ENCODE results near the gene SPATS2L.
A peak's percentile ranks its signal among the peaks of the same experiment; 100 is the strongest.

The SPATS2L gene

DNA sequence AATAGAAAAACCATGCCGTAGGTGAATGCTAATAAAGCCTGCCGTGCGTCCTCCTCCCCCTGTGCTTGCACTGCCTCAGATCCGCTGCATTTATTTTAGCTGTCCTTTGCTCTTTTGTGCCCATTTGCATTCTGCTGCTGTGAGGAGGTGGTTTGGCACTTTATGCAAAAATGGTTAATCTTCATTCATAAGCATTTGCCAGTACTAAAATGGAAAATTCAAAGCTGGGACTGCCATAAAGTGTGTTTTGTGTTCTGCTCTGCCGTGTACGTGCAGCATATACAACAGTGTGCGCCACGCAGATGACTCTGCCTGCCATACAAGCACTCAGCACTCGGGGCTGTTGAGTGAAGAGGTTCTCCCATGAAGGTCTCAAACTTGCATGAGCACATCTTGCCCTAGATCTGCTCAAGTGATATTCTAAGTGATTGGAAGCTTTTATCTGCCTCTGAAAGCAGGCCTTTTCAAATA lies 73.6 kb downstream of the SPATS2L start:
- Histone ChIP-seq H3K9ac (ENCODE audit: low read length in 5 of 5) (no peak overlapping the region), H3K27me3 (ENCODE audit: control insufficient read depth in 5 of 5, insufficient read depth in 4 of 5, low read length in 5 of 5) (no peaks in the 10 kb centered on the region), H3K4me3 (ENCODE audit: low read depth in 1 of 5, low read length in 5 of 5) (no peak overlapping the region), H3K27ac (ENCODE audit: low read depth, low read length) (no peak overlapping the region), H3K36me3 (ENCODE audit: control insufficient read depth in 5 of 5, insufficient read depth in 5 of 5, low read length in 5 of 5) (no peaks in the 10 kb centered on the region), H3K9me3 (ENCODE audit: control insufficient read depth in 5 of 5, low read length in 5 of 5) (no peaks in the 10 kb centered on the region), H3K4me1 (ENCODE audit: control insufficient read depth in 5 of 5, insufficient read depth in 5 of 5, low read length in 5 of 5) (peaks cover 0 to 43% (median 6%) of the 10 kb centered on the region in 5 donors)

GRCh38 chr2:200380833-200381542 lies 74.5 kb downstream of the SPATS2L start:
- Histone ChIP-seq H3K9ac (ENCODE audit: low read length in 5 of 5) (no peak overlapping the region), H3K27ac (ENCODE audit: low read depth, low read length) (no peak overlapping the region), H3K27me3 (ENCODE audit: control insufficient read depth in 5 of 5, insufficient read depth in 4 of 5, low read length in 5 of 5) (no peaks in the 10 kb centered on the region), H3K4me1 (ENCODE audit: control insufficient read depth in 5 of 5, insufficient read depth in 5 of 5, low read length in 5 of 5) (peaks cover 0 to 43% (median 6%) of the 10 kb centered on the region in 5 donors), H3K4me3 (ENCODE audit: low read depth in 1 of 5, low read length in 5 of 5) (no peak overlapping the region), H3K36me3 (ENCODE audit: control insufficient read depth in 5 of 5, insufficient read depth in 5 of 5, low read length in 5 of 5) (no peaks in the 10 kb centered on the region), H3K9me3 (ENCODE audit: control insufficient read depth in 5 of 5, low read length in 5 of 5) (no peaks in the 10 kb centered on the region)

DNA sequence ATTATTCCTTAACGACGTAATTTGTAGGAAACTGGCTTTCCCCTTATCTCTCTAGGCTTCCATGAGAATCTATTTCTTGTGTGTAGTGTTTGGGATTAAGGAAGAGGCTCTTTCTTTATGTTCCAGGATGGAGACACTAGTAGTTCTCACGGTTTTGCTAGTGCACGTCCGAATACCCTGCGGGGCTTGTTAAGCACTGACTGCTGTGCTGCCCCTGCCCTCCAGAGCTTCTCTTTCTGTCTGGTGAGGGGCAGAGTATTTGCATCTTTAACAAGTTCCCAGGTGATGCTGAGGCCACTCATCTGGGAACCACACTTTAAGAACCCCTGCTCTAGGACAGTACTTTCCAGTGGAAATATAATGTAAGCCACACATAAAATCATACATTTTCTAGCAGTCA lies 76.4 kb downstream of the SPATS2L start:
- Histone ChIP-seq H3K4me1 (ENCODE audit: control insufficient read depth in 5 of 5, insufficient read depth in 5 of 5, low read length in 5 of 5) (peaks cover 0 to 31% (median 6%) of the 10 kb centered on the region in 5 donors), H3K36me3 (ENCODE audit: control insufficient read depth in 5 of 5, insufficient read depth in 5 of 5, low read length in 5 of 5) (no peaks in the 10 kb centered on the region), H3K9me3 (ENCODE audit: control insufficient read depth in 5 of 5, low read length in 5 of 5) (no peaks in the 10 kb centered on the region), H3K27ac (ENCODE audit: low read depth, low read length) (no peak overlapping the region), H3K9ac (ENCODE audit: low read length in 5 of 5) (no peak overlapping the region), H3K4me3 (ENCODE audit: low read depth in 1 of 5, low read length in 5 of 5) (no peak overlapping the region), H3K27me3 (ENCODE audit: control insufficient read depth in 5 of 5, insufficient read depth in 4 of 5, low read length in 5 of 5) (no peaks in the 10 kb centered on the region)

GRCh38 chr2:200383380-200384110 lies 77.1 kb downstream of the SPATS2L start:
- Histone ChIP-seq H3K9ac (ENCODE audit: low read length in 5 of 5) (peak overlapping the region in 2 of 5 donors; percentile 33 to 39), H3K27me3 (ENCODE audit: control insufficient read depth in 5 of 5, insufficient read depth in 4 of 5, low read length in 5 of 5) (no peaks in the 10 kb centered on the region), H3K27ac (ENCODE audit: low read depth, low read length) (peak overlapping the region; percentile 13), H3K36me3 (ENCODE audit: control insufficient read depth in 5 of 5, insufficient read depth in 5 of 5, low read length in 5 of 5) (no peaks in the 10 kb centered on the region), H3K4me1 (ENCODE audit: control insufficient read depth in 5 of 5, insufficient read depth in 5 of 5, low read length in 5 of 5) (peaks cover 0 to 25% (median 6%) of the 10 kb centered on the region in 5 donors), H3K4me3 (ENCODE audit: low read depth in 1 of 5, low read length in 5 of 5) (peak overlapping the region in 3 of 5 donors; percentile 40 to 42 (median 41)), H3K9me3 (ENCODE audit: control insufficient read depth in 5 of 5, low read length in 5 of 5) (no peaks in the 10 kb centered on the region)

DNA sequence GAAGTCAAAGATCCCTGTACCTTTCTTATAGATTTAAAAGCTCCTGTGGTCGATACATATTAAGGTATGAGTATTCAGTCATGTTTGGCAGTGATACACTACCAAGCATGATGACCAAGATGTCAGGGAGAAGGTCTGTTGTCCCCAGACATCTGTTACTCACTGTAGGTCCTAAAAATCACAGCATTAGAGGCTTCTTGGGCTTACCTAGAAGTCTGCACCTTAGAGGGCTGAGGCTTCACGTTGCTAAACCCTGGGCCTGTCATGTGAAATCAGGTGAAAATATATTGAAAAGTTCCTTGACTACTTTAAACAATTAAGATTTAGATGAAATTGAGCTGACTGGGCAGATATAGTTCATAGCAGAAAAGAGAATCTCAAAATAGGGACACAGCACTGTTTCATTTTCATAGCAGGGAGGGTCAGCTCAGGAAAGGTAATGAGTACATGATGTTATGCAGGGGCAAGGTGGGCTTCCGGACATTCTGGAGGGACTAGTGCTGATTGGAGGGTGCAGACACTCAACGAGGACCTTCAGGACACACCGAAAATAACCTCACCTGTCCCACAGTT lies 78.7 kb downstream of the SPATS2L start:
- peaks cover 4 to 12% (median 12%) of the 10 kb centered on the region in 5 donors for H3K36me3 ChIP-seq (ENCODE audit: control insufficient read depth in 5 of 5, insufficient read depth in 5 of 5, low read length in 5 of 5)
- no peak overlapping the region for H3K4me3 ChIP-seq (ENCODE audit: low read depth in 1 of 5, low read length in 5 of 5)
- H3K4me1 ChIP-seq (ENCODE audit: control insufficient read depth in 5 of 5, insufficient read depth in 5 of 5, low read length in 5 of 5): peaks cover 0 to 11% (median 4%) of the 10 kb centered on the region in 5 donors
- H3K9me3 ChIP-seq (ENCODE audit: control insufficient read depth in 5 of 5, low read length in 5 of 5): no peaks in the 10 kb centered on the region
- H3K9ac ChIP-seq (ENCODE audit: low read length in 5 of 5): no peak overlapping the region
- no peak overlapping the region for H3K27ac ChIP-seq (ENCODE audit: low read depth, low read length)
- no peaks in the 10 kb centered on the region for H3K27me3 ChIP-seq (ENCODE audit: control insufficient read depth in 5 of 5, insufficient read depth in 4 of 5, low read length in 5 of 5)

- Histone ChIP-seq H3K9me3 (ENCODE audit: control insufficient read depth in 5 of 5, low read length in 5 of 5) (no peaks in the 10 kb centered on the region), H3K9ac (ENCODE audit: low read length in 5 of 5) (no peak overlapping the region), H3K36me3 (ENCODE audit: control insufficient read depth in 5 of 5, insufficient read depth in 5 of 5, low read length in 5 of 5) (peaks cover 4 to 22% (median 17%) of the 10 kb centered on the region in 5 donors), H3K27me3 (ENCODE audit: control insufficient read depth in 5 of 5, insufficient read depth in 4 of 5, low read length in 5 of 5) (no peaks in the 10 kb centered on the region), H3K4me3 (ENCODE audit: low read depth in 1 of 5, low read length in 5 of 5) (no peak overlapping the region), H3K27ac (ENCODE audit: low read depth, low read length) (no peak overlapping the region), H3K4me1 (ENCODE audit: control insufficient read depth in 5 of 5, insufficient read depth in 5 of 5, low read length in 5 of 5) (peaks cover 0 to 2% (median 0%) of the 10 kb centered on the region in 5 donors)
Observed at GRCh38 chr2:200393191-200393590, 86.7 kb downstream of the SPATS2L start.

- no peaks in the 10 kb centered on the region for H3K9me3 ChIP-seq (ENCODE audit: control insufficient read depth in 5 of 5, low read length in 5 of 5)
- no peak overlapping the region for H3K27ac ChIP-seq (ENCODE audit: low read depth, low read length)
- peaks cover 4 to 21% (median 16%) of the 10 kb centered on the region in 5 donors for H3K36me3 ChIP-seq (ENCODE audit: control insufficient read depth in 5 of 5, insufficient read depth in 5 of 5, low read length in 5 of 5)
- H3K27me3 ChIP-seq (ENCODE audit: control insufficient read depth in 5 of 5, insufficient read depth in 4 of 5, low read length in 5 of 5): no peaks in the 10 kb centered on the region
- H3K9ac ChIP-seq (ENCODE audit: low read length in 5 of 5): no peak overlapping the region
- H3K4me3 ChIP-seq (ENCODE audit: low read depth in 1 of 5, low read length in 5 of 5): no peak overlapping the region
- H3K4me1 ChIP-seq (ENCODE audit: control insufficient read depth in 5 of 5, insufficient read depth in 5 of 5, low read length in 5 of 5): peaks cover 0 to 2% (median 0%) of the 10 kb centered on the region in 5 donors
Observed at GRCh38 chr2:200394045-200394444, 87.6 kb downstream of the SPATS2L start.

DNA sequence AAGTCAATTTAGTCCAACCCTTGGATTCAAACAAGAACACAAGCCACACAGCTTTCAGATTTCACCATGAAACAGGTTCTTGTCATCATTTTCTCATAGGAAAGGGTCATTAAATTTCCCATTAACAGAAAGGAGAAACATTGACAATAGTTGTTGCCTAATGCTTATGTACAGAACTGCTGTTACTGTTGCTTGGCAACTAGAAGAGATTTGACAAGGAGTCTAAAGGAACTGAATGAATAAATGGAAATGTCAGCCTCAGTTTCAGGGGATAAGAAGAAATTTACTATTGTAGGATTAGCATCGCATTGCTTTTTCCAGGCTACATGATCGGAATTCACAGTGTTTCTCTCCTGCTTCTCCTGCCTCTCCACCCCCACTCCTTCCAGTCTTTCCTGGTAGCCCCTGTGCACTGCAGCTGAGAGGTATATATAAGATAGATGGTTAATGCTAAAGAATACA lies 90.3 kb downstream of the SPATS2L start:
- Histone ChIP-seq H3K9me3 (ENCODE audit: control insufficient read depth in 5 of 5, low read length in 5 of 5) (no peaks in the 10 kb centered on the region), H3K27ac (ENCODE audit: low read depth, low read length) (no peak overlapping the region), H3K4me3 (ENCODE audit: low read depth in 1 of 5, low read length in 5 of 5) (no peak overlapping the region), H3K9ac (ENCODE audit: low read length in 5 of 5) (no peak overlapping the region), H3K4me1 (ENCODE audit: control insufficient read depth in 5 of 5, insufficient read depth in 5 of 5, low read length in 5 of 5) (peaks cover 0 to 2% (median 0%) of the 10 kb centered on the region in 5 donors), H3K27me3 (ENCODE audit: control insufficient read depth in 5 of 5, insufficient read depth in 4 of 5, low read length in 5 of 5) (no peaks in the 10 kb centered on the region), H3K36me3 (ENCODE audit: control insufficient read depth in 5 of 5, insufficient read depth in 5 of 5, low read length in 5 of 5) (peaks cover 0 to 3% (median 0%) of the 10 kb centered on the region in 5 donors)

DNA sequence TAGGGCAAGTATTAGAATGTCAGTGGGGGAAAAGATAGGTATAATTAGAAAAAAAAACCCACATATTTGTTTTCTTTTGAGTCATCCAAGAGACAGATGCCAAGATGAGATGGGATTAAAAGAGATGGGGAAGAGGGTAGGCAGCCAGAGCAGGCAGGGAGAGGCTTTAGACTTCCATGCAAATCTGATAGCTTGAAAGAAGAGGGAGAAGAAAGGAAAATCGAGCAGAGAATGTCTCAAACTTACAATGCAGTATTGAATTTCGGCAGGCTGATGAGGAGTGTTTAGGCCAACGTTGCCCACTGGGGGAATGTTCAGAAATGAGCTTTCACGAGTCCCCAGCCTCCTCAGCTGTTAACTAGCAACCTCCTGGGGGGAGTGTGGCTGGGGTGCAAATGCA lies 91.3 kb downstream of the SPATS2L start:
- peaks cover 0 to 3% (median 0%) of the 10 kb centered on the region in 5 donors for H3K36me3 ChIP-seq (ENCODE audit: control insufficient read depth in 5 of 5, insufficient read depth in 5 of 5, low read length in 5 of 5)
- no peak overlapping the region for H3K4me3 ChIP-seq (ENCODE audit: low read depth in 1 of 5, low read length in 5 of 5)
- no peak overlapping the region for H3K9ac ChIP-seq (ENCODE audit: low read length in 5 of 5)
- peaks cover 0 to 2% (median 0%) of the 10 kb centered on the region in 5 donors for H3K4me1 ChIP-seq (ENCODE audit: control insufficient read depth in 5 of 5, insufficient read depth in 5 of 5, low read length in 5 of 5)
- no peak overlapping the region for H3K27ac ChIP-seq (ENCODE audit: low read depth, low read length)
- no peaks in the 10 kb centered on the region for H3K9me3 ChIP-seq (ENCODE audit: control insufficient read depth in 5 of 5, low read length in 5 of 5)
- no peaks in the 10 kb centered on the region for H3K27me3 ChIP-seq (ENCODE audit: control insufficient read depth in 5 of 5, insufficient read depth in 4 of 5, low read length in 5 of 5)

- Histone ChIP-seq H3K9me3 (ENCODE audit: control insufficient read depth in 5 of 5, low read length in 5 of 5) (no peaks in the 10 kb centered on the region), H3K4me3 (ENCODE audit: low read depth in 1 of 5, low read length in 5 of 5) (no peak overlapping the region), H3K27ac (ENCODE audit: low read depth, low read length) (no peak overlapping the region), H3K36me3 (ENCODE audit: control insufficient read depth in 5 of 5, insufficient read depth in 5 of 5, low read length in 5 of 5) (peaks cover 0 to 3% (median 0%) of the 10 kb centered on the region in 5 donors), H3K9ac (ENCODE audit: low read length in 5 of 5) (no peak overlapping the region), H3K4me1 (ENCODE audit: control insufficient read depth in 5 of 5, insufficient read depth in 5 of 5, low read length in 5 of 5) (peaks cover 0 to 2% (median 0%) of the 10 kb centered on the region in 5 donors), H3K27me3 (ENCODE audit: control insufficient read depth in 5 of 5, insufficient read depth in 4 of 5, low read length in 5 of 5) (no peaks in the 10 kb centered on the region)
Observed at GRCh38 chr2:200399046-200399445, 92.6 kb downstream of the SPATS2L start.
